ENCODE measurements around the gene SGPP2. TPM values are rescaled to one million over a fixed set of nuclear protein-coding genes. Genes with fewer than 3 reads are reported as not detected.

The SGPP2 gene
- total RNA-seq, 1 experiment from 2014 or later = not detected

GRCh38 chr2:222439692-222440091 is 15.3 kb downstream of the SGPP2 start:
- Mint-ChIP-seq H3K36me3 (ENCODE audit: insufficient read depth in 1 of 3, low read depth in 3 of 3) (no peaks in the 10 kb centered on the region), H3K4me3 (no peak overlapping the region), H3K27me3 (ENCODE audit: low read depth) (peaks cover 79% of the 10 kb centered on the region), H3K27ac (no peak overlapping the region), H3K4me1 (no peaks in the 10 kb centered on the region), H3K9me3 (no peaks in the 10 kb centered on the region; a peak in 1 of 5 replicates)
- H3K56ac ChIP-seq (ENCODE audit: insufficient read length, low read depth, low read length) = no peak overlapping the region
- no peaks in the 10 kb centered on the region for H3K4me1 ChIP-seq (ENCODE audit: insufficient read depth, low read length)
- H3K27ac ChIP-seq (ENCODE audit: insufficient read length, low read depth, low read length) = no peak overlapping the region
- H4K8ac ChIP-seq (replicated peaks; ENCODE audit: insufficient read length, low read depth, low read length) = no peak overlapping the region
- no peak overlapping the region for H2BK15ac ChIP-seq (ENCODE audit: low read depth, low read length)
- H4K20me1 ChIP-seq (ENCODE audit: control insufficient read depth, insufficient read depth, insufficient read length) = no peaks in the 10 kb centered on the region
- H2BK12ac ChIP-seq (ENCODE audit: insufficient read length, low read depth, low read length) = no peak overlapping the region
- no peak overlapping the region for H3K4me2 ChIP-seq (ENCODE audit: insufficient read depth, insufficient read length, low read length)
- no peak overlapping the region for H2AFZ ChIP-seq (ENCODE audit: low read length)
- H3K4ac ChIP-seq (ENCODE audit: low read depth, low read length) = no peak overlapping the region
- H3K23ac ChIP-seq (ENCODE audit: insufficient read length, low read depth, low read length) = no peak overlapping the region
- no peak overlapping the region for H2BK20ac ChIP-seq (ENCODE audit: low read depth, low read length, poor library complexity, severe bottlenecking)
- H4K5ac ChIP-seq (ENCODE audit: insufficient read length, low read depth, low read length) = no peak overlapping the region
- H2BK120ac ChIP-seq (ENCODE audit: low read depth, low read length, poor library complexity, severe bottlenecking) = no peak overlapping the region
- no peak overlapping the region for H3K18ac ChIP-seq (ENCODE audit: insufficient read length, low read depth, low read length)
- no peak overlapping the region for H3T11ph ChIP-seq (ENCODE audit: low read length)
- no peak overlapping the region for H2AK5ac ChIP-seq (ENCODE audit: insufficient read length, low read length)
- no peak overlapping the region for H3K9ac ChIP-seq (ENCODE audit: extremely low read depth, insufficient read length, low read length)
- no CpG with 5 or more reads among the region's 1 CpG for WGBS (ENCODE audit: extremely low coverage, insufficient read length, low lambda C conversion rate)
- H3K9me3 ChIP-seq (ENCODE audit: control insufficient read depth, low read depth, low read length) = no peaks in the 10 kb centered on the region
- H3K23me2 ChIP-seq (ENCODE audit: insufficient read length, low read depth, low read length, poor library complexity, severe bottlenecking) = no peaks in the 10 kb centered on the region
- DNase-seq = no peak
- H3K79me2 ChIP-seq (ENCODE audit: insufficient read depth, low read length) = no peaks in the 10 kb centered on the region
- H3K79me1 ChIP-seq (ENCODE audit: insufficient read depth, low read depth, low read length, poor library complexity, severe bottlenecking) = no peaks in the 10 kb centered on the region
- H3K14ac ChIP-seq (ENCODE audit: insufficient read depth, low read length) = no peak overlapping the region
- TF ChIP-seq CTCF (conservative IDR thresholded peaks at IDR 0.05) = no peak
- no peak overlapping the region for H4K91ac ChIP-seq (ENCODE audit: insufficient read length, low read depth, low read length)
- no peaks in the 10 kb centered on the region; the same call in 1 of the 2 replicates for H3K27me3 ChIP-seq (ENCODE audit: insufficient read depth, low read length)
- no peak overlapping the region for H2BK5ac ChIP-seq (ENCODE audit: insufficient read length, low read length)

Data from H9 (cell line).